AG08396 (cell line): ENCODE measurements around the gene SLC22A4.

Experiments used
- DNase-seq: peaks from one replicate; pipeline ENCODE4 v3.0.0; 2012; ENCODE audit warnings: low spot score, mixed read lengths

Gene SLC22A4

DNA sequence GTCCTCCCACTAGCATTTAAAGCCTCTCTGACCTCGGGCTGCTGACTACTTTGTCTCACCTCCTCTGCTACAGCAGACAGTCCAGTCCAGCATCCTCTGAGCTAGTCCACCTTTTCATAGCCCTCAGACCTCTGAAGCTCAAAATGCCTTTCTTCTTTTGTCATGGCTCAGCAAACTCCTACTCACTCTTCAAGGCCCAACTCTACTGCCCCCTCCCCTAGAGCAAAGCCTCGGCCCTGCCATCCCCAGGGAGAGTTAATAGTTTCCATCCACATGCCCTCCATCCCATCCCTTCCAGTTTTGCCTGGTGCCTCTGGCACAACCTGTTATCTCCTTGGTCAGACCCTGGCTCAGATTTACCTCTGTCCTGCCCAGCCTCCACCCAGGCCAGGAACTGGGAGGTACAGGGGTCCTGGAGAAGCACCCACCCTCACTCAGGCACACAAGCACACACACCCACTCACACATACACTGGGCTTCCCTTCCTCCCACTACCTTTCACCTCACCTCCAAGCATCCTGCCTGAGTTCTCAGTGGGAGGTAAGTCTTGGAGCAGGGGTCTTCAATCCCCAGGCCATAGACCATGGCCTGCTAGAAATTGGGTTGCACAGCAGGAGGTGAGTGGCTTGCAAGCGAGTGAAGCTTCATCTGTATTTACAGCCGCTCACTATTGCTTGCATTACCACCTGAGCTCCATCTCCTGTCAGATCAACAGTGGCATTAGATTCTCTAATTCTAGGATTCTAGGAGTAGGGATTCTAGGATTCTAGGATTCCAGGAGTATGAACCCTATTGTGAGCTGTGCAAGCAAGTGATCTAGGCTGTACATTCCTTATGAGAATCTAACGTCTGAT, 18.6 kb upstream of the SLC22A4 start:
- no peak for DNase-seq

DNA sequence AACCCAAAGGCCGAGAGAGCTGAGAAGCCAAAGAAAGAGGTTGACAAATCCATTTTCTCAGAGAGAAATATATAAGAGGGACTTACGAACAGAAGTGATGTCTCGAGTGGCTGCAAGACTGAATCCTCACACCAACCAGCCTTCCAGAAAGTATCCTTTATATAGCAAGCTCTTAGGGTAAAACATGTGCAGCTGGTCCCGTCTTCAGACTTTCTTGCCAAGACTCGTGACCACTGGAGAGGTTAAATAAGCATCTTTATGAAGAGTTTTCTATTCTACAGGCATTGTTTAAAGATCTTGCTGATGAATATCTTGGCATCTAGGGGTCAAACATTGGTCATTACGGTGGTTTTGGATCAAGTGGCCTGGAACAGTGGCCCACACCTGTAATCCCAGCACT, 16.9 kb upstream of the SLC22A4 start:
- no peak for DNase-seq

DNA sequence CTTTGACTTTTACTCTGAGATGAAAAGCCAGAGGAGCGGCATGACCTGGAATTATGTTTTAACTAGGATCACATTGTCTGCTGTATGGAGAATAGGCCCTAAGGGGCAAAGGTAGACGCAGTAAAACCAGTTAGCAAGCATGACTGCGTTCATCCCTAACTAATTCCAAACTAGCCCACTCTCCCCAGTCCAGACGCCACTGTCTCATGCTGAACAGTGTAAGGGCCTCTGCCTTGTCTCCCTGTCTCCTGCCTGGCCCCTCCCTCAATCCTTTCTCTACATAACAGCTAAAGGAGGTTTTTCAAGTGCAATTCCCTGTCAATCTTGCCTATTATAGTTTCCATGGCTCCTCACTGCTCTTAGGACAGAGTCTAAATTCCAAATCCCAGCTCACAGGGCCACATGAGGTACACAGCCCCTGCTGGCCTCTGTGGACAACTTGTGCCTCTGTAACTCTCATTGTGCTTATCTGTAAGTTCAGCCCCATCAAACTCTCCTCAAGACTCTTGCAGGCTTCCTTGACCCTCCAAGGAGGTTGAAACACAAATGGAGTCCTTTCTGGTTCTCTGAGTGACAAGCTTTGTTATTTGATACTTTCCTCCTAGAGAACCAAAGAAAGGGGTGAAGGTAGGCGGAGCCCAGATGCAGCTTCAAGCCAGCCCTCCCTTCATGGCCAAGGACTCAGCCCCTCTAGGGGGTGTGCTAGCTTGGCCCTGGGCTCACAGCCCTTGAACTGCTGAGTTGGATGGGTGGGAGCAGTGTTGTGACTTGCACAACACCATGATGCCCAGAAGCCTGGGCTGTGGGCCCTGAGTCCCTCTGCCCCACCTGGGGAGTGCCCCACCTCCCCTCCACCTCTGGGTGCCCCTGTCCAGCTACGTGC, 16.0 kb upstream of the SLC22A4 start:
- no peak for DNase-seq

DNA sequence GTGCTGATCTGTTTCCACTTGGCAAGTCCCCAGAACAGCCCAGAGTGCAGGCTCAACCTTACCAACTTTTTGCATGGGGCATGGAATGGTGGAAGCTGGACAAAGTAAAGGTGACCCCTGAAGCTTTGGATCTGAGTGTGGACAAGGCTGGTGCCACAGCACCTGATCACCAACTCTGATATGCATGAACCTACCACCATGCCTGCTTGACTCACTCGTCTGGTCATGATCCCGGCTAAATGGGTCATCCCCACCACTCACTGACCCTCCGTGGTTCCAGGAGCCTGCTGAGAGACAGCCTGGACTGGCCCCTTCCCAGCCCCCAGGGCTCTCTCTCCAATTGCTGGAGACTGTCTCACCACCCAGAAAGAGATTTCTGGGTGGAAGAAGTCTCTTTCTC, 14.4 kb upstream of the SLC22A4 start:
- no peak for DNase-seq

DNA sequence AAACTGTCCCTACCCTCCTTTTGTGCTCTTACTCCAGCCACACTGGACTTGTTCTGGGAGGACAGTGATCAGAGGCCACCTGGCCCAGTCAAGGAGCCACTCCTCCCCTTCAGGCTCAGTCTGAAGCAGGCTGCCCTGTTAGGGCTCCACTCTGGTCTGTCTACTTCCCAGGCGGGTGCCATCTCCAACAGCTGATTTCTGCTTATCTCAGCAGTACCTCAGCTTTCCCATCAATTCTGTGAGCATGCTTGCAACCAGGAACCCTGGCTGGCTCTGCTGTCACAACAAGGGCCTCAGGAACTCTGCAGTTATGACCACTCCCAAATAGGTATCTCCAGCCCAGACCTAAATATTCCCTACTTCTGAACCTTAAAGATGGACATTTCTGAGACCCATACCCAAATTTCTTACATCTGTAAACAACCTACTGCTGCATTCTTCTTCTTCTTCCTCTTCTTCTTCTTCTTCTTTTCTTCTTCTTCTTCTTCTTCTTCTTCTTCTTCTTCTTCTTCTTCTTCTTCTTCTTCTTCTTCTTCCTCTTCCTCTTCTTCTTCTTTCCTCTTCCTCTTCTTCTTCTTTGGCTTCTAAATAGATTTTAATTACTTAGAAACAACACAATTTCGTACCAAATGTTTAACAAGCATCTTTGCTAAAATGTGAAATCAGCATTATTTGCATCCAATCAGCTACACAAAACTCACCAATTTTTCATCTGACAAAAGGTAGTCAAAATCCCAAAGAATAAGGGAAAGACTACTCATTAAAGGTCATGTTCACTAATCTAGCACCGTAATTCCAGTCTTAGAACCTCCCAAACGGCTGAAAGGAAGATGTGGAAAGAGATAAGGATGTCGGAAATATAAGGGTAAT, 13.6 kb upstream of the SLC22A4 start:
- DNase-seq, result no peak

DNA sequence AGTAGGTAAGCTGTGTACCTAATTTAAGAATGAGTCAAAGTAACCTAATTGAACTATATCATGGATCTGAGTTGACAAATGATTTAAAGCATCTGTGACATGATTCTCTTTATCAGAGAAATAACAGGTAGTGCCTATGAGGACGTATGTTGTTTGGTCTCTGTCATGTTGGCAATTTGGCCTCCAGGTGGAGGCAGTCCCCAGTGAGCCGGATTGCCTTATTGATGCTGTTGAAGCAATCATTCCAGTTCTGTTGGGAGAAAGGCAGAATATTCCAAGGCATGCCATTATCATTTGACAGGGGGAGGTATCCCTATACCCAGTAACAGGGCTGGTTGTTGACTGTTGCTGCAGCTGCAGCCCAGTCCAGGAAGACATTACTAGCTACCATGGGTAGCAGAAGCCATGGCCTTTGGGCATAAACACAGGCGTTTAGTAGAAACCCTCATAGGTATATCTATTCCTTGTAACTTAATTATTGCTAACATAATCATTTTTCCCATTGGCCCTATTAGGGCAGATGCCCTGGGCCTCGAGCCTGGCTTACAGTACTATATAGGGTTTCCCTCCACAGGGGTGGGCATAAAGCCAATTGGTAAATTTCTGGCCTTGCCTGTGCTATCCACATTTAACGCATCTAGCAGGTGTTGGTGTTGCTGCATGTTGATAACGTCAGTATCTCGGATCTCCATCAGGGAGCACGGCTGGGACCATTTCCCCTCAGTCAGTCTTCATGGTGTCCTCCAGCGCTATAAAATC, 12.2 kb upstream of the SLC22A4 start:
- DNase-seq, result no peak

DNA sequence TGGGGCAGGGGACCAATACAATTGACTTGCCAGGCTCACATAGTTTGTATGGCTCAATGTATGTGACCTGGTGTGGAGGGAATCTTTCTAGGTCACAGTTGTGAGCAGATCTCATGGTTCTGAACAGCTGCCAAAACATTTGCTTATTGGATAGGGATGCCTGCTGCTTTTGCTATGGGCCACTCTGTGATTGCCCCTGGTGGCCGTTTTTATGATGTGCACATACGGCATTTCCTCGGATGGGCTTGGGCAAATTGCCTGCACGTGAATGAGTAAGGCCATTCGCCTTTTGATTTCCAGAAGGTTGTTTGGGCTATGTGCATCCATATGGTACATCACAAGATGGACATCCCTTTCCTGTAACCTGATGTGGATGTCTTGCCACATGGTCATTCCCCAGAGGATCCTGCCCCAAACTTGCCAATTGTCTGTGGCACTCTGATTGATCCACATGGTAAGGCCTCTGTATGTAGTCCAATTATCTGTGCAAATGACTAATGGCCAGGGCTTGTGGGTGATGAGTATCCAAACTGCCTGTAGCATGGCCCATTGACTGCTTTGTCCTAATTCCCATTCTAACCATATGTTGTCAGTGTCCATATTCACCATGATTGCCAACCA, 10.7 kb upstream of the SLC22A4 start:
- DNase-seq, result peak; percentile 82

DNA sequence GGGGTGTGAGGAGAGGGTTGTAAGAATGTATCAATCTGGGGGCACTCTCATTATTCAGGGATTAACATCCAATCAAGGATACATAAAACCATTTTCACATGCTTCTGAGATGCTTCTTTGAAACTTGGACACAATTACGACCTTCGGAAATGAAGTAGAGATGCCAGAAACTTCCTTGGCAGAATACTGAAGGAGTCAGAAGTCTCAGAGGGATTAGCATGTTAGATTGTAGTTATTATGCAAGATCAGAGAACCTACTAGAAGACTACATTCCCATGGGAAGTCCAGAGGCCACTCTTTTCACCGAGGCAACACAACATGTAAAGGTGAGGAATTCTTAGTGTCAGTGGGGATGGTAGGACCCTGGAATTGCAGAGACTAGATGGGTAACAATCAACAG, 5.1 kb upstream of the SLC22A4 start:
- no peak for DNase-seq

DNA sequence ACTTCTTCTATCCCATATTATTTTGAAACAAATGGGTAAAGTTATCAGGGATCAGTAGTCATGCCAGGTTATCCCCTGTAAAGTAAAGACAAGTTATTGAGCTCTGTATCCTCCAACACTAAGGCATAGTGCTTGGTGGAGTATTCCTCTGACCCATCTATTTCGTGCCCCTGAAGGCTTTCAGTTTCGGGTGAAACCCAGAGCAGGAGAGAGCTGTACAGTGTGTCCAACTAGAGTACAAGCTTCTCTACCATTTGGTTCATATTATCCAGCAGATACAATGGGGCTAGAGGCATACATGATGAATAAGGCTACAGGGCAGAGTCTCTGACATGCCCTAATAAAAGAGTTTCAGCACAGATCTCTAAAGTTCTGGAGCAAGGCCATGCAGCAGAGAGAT, 3.2 kb upstream of the SLC22A4 start:
- DNase-seq, result no peak

DNA sequence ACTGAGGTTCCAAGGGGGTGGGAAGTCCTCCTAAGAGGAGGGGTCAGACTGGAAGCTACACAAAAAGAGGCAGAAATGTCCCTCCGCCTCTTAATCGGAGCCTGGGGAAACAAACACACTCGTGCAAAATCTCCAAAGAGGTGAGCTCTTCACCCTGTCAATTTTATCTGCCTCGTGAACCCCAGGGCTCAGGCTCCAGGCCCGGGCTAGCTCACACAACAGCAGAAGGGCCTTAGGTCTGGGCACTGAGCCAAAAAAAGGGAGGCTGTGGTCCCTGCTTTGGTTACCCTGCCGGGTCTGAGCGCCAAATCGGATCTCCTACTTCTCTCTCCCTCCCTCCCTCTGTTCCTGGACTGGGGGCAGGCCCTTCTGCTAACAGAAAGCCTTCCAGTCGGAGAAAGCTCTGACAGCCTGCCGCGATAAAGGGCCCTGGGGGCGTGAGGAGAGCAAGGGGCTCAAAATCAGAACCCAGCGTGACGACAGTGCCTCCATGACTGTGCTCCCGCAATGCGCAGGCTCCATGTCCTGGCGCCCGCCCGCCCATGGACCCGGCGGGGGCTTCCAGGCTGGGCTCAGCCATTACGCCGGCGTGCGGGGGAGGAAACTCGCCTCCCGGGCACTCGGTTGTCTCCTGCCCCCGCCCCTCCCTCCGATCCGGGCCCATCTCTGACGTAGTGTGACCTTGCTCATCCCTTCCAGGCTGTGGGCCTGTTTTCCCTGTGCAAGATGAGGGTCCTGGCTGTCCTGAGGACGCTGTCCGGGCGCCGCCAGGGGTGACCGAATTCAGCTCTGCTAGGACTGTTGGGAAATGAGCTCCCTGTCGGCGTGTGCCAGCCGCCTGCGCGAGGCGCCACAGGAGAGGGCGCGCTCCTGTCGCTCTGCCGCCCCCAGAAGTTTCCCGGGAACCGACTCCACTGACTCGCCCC, 865 bp upstream of the SLC22A4 start:
- DNase-seq, result peak; percentile 88

DNA sequence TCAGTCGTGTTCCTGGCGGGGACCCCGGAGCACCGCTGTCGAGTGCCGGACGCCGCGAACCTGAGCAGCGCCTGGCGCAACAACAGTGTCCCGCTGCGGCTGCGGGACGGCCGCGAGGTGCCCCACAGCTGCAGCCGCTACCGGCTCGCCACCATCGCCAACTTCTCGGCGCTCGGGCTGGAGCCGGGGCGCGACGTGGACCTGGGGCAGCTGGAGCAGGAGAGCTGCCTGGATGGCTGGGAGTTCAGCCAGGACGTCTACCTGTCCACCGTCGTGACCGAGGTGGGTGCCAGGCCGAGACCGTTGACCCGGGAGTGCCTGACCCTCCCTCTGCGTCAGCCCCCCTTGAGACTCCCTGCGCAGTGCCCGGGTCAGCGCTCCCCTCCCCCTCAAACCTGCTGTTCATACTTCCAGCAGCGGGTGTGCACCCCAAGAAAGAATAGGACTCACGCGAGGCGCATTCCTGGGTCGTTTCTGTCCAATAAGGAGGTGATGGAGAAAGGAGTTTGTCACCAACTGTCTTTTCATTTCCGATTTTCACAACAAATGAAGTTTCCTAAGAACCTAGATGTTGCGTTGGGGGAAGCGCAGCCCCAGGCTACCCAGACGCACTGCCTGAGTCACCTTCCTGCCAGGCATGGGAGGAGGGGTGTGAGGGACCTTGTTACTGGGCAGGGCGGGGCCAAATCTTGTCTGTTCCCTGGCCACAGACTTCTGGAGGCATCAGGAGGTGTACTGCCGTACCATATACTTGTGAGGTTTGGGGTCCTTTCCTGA, 722 bp downstream of the SLC22A4 start:
- peak; percentile 72 for DNase-seq

DNA sequence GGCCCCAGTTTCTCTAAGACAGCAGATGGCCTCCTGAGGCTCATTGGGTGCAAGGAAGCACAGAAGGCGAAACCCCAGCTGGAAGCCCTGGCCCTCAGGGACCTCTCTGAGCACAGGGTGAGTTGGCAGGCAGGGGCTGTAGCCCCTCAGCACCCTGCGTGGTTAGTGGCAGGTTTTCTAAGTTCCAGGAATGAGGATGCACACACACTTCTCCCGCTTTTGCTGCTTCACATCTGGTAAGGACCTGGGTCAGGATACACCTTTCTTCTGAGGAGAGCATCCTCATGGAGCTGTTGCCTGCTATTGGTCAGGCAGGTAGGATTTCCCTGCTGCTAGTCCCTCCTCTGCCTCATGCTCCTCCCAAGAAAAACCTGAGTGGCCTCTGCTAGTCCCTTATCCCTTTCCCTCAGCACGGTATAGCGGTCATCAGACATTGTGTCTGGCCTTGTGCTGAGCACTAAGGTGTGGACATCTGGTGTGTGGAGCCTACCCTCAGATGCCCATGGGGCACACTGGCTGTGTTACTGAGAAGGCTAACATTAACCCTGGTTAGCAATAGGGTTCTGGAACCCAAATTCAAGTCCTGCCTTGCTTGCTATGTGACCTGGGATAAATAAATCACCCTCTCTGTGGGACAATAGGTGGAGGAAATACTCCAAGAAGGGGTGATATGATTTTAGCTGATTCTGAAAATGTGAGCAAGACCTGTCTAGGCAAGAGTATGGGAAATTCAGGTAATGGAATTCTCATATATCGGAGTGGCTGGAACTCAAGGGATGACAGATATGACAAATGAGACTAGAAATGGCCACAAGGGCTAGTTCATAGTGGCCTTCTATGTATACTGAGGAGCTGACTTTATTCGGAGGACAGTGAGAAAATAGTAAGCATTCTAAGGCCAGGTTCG, 1.6 kb downstream of the SLC22A4 start:
- DNase-seq, result no peak

DNA sequence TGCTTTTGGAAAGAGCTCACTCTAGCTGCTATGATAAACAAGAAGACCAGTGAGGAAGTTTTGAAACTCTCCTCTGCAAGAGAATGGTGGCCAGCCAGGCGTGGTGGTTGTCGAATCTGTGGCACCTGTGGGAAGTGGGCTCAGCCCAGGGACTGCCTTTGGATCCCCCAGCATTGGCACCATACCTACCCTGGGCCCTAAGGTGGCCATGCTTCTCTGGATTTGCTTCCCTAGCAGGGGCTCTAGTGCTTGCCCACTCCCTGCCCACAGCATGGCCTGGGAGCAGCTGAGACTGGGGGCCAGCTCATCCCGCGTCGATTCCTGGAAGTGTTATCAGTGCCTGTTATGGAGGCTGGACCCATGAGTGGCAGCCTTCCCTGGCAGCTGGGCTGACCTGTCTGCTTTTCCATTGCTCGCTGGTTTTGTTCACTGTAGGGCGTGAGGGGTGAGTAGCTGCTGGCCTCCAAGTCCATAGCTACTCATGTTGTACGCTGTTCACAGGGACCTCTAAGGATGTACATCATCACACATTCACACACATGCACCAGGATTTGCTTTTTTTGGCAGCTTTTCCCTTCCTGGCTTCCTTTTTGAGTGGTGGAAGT, 2.3 kb downstream of the SLC22A4 start:
- DNase-seq, result no peak

DNA sequence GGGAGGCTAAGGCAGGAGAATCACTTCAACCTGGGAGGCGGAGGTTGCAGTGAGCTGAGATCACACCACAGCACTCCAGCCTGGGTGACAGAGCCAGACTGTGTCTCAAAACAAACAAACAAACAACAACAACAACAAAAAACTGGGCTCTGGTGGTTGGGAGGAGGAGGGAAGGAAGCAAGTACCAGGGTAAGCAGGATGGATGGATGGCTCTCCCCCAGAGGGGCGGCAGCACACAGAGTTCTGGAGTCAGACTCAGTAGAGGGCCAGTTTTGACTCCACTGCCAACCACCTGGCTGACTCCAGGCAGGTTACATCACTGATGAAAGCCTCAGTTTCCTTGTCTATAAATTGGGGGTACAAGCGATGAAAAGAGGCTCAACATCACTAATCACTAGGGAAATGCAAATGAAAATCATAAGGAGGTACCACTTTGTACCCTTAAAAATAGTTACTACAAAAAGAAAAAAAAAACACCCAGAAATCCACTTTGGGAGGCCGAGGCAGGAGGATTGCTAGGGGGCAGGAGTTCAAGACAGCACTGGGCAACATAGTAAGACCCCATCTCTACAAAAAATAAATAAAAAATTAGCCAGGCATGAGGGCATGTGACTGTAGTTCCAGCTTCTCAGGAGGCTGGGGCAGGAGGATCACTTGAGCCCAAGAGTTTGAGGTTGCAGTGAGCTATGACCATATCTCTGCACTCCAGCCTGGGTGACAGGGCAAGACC, 3.2 kb downstream of the SLC22A4 start:
- no peak for DNase-seq

DNA sequence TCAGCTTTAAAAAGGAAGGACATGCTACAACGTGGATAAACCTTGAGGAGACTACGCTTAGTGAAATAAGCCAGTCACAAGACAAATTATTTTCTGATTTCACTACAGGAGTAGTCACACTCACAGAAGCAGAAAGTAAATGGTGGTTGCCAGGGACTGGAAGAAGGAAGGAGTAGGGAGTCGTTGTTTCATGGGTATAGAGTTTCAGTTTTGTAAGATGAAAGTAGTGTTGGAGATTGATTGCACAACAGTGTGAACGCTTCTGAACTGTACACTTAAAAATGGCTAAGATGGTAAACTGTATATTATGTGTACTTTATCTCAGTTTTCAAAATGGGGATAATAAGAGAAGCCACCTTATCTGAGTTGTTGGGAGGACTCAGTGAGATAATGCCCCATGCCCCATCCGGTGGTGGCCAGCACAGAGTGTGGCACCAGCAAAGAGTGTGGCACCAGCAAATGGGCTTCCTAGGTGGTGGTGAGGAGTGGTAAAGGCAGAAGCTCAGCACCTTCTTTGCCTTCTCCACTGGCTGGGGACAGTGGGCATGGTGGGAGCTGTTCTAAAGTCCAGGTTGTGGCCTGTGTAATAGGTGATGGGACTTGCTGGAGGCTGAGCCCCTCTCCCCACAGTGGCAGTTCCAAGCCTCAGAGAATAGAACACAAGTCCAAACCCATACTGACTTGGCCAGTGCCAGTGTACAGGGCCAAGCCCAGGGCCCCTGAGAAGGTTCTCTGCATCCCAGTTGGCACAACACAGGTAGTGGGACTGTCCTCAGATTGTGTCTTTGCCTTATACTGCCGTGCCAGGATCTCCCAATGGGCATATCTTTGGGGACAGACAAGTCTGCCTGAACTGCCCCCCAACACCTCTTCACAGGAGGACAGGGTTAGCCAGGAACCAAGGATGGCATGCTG, 4.4 kb downstream of the SLC22A4 start:
- DNase-seq, result no peak

DNA sequence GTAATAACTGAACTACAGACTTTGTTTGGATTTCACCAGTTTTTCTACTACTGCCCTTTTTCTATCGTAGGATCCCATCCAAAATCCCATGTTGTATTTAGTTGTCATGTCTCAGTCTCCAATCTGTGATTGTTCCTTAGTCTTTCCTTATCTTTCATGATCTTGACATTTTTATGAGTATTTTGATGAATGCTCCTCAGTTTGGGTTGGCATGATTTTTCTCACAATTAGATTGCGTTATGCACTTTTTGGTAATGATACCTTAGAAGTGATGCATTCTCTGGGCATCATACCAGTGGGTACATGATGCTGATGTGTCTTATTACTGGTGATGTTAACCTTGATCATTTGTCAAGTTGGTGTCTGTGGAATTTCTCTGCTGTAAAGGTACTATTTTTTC, 5.7 kb downstream of the SLC22A4 start:
- no peak for DNase-seq
